ENCODE measurements around the gene POFUT2. TPM values are rescaled to one million over a fixed set of nuclear protein-coding genes. Genes with fewer than 3 reads are reported as not detected.
A peak's percentile ranks its signal among the peaks of the same experiment; 100 is the strongest.

Gene POFUT2
- total and polyA plus RNA-seq, 7 donors = 2.5 to 31.3 (median 18.9) TPM

GRCh38 chr21:45299864-45300785 lies 12.4 kb upstream of the POFUT2 start:
- Histone ChIP-seq H3K4me1 (peaks cover 6 to 47% (median 43%) of the 10 kb centered on the region in 4 donors), H3K27me3 (no peaks in the 10 kb centered on the region), H3K27ac (peak overlapping the region; percentile 30 to 98 (median 86)), H3K4me3 (no peak overlapping the region), H3K9me3 (no peaks in the 10 kb centered on the region), H3K36me3 (no peaks in the 10 kb centered on the region)
- no peak for TF ChIP-seq EP300 (IDR thresholded peaks at IDR 0.05)
- TF ChIP-seq POLR2AphosphoS5 (IDR thresholded peaks at IDR 0.05) = peak in 1 of 4 donors; percentile 9
- DNase-seq = peak; percentile 67
- intact Hi-C loops (cut with DNase I) = loop anchor here (10.0 kb wide), 2 partner anchors 245 to 335 kb away; partner anchors contain the start of gene SLC19A1
- 79 to 84% methylated on average over 34 of the region's 34 CpGs for WGBS, 2 donors

- H3K9me3 ChIP-seq = no peaks in the 10 kb centered on the region
- peak; percentile 63 for DNase-seq
- peaks cover 6 to 53% (median 50%) of the 10 kb centered on the region in 4 donors for H3K4me1 ChIP-seq
- 82 to 87% methylated on average over 22 of the region's 22 CpGs for WGBS, 2 donors
- no peak overlapping the region for H3K4me3 ChIP-seq
- no peaks in the 10 kb centered on the region for H3K36me3 ChIP-seq
- H3K27ac ChIP-seq = peak overlapping the region; percentile 18 to 98 (median 64)
- intact Hi-C loops (cut with DNase I) = loop anchor here (10.0 kb wide), 2 partner anchors 246 to 334 kb away; partner anchors contain the start of gene SLC19A1
- TF ChIP-seq EP300 (IDR thresholded peaks at IDR 0.05) (no peak), POLR2AphosphoS5 (IDR thresholded peaks at IDR 0.05) (peak in 2 of 4 donors; percentile 28 to 41)
- no peaks in the 10 kb centered on the region for H3K27me3 ChIP-seq
Observed at GRCh38 chr21:45299026-45299863, 11.6 kb upstream of the POFUT2 start.

DNA sequence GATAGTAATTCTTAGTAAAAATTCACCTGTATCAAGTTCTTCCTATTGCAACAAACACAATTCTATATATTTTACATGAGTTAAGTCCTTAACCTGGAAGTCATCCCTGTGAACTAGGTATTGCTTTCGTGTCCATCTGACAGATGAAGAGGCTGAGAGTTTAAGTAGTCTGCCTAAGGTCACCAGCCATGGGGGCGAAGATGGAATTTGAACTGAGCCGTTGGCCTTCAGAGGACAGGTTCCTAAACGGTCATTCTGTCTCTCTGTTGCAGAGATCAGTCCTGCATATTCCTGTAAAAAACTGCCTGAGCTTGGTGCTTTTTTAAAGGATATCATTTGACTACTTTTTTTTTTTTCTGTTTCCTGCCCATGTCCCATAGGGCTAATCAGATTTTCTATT lies 10.2 kb upstream of the POFUT2 start:
- peak overlapping the region in 2 of 4 donors; percentile 98 for H3K27ac ChIP-seq
- TF ChIP-seq, protein P1, sequence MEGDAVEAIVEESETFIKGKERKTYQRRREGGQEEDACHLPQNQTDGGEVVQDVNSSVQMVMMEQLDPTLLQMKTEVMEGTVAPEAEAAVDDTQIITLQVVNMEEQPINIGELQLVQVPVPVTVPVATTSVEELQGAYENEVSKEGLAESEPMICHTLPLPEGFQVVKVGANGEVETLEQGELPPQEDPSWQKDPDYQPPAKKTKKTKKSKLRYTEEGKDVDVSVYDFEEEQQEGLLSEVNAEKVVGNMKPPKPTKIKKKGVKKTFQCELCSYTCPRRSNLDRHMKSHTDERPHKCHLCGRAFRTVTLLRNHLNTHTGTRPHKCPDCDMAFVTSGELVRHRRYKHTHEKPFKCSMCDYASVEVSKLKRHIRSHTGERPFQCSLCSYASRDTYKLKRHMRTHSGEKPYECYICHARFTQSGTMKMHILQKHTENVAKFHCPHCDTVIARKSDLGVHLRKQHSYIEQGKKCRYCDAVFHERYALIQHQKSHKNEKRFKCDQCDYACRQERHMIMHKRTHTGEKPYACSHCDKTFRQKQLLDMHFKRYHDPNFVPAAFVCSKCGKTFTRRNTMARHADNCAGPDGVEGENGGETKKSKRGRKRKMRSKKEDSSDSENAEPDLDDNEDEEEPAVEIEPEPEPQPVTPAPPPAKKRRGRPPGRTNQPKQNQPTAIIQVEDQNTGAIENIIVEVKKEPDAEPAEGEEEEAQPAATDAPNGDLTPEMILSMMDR (IDR thresholded peaks at IDR 0.05) = no peak
- TF ChIP-seq EP300 (IDR thresholded peaks at IDR 0.05) = no peak
- no peak for TF ChIP-seq POLR2AphosphoS5 (IDR thresholded peaks at IDR 0.05)
- no peak for TF ChIP-seq POLR2A (IDR thresholded peaks at IDR 0.05)
- no peak overlapping the region for H3K4me3 ChIP-seq
- H3K36me3 ChIP-seq = no peaks in the 10 kb centered on the region
- H3K4me1 ChIP-seq = peaks cover 6 to 67% (median 62%) of the 10 kb centered on the region in 4 donors
- WGBS, 2 donors = 89 to 94% methylated on average over 4 of the region's 4 CpGs
- peak; percentile 30 for DNase-seq
- no peaks in the 10 kb centered on the region for H3K27me3 ChIP-seq
- intact Hi-C loops (cut with DNase I) = loop anchor here (1.0 to 10.0 kb wide), 3 partner anchors 51 to 333 kb away; partner anchors contain the start of gene SLC19A1
- no peaks in the 10 kb centered on the region for H3K9me3 ChIP-seq

- H3K4me3 ChIP-seq = no peak overlapping the region
- no peaks in the 10 kb centered on the region for H3K36me3 ChIP-seq
- DNase-seq = peak; percentile 40
- TF ChIP-seq POLR2A (IDR thresholded peaks at IDR 0.05) = no peak
- no peak for TF ChIP-seq EP300 (IDR thresholded peaks at IDR 0.05)
- TF ChIP-seq, protein P1 (IDR thresholded peaks at IDR 0.05) = no peak
- no peak for TF ChIP-seq POLR2AphosphoS5 (IDR thresholded peaks at IDR 0.05)
- intact Hi-C loops (cut with DNase I) = loop anchor here (1.0 to 10.0 kb wide), 3 partner anchors 52 to 333 kb away; partner anchors contain the start of gene SLC19A1
- H3K9me3 ChIP-seq = no peaks in the 10 kb centered on the region
- peaks cover 4 to 67% (median 62%) of the 10 kb centered on the region in 4 donors for H3K4me1 ChIP-seq
- H3K27ac ChIP-seq = peak overlapping the region in 3 of 4 donors; percentile 94 to 98 (median 98)
- 91 to 92% methylated on average over 9 of the region's 9 CpGs for WGBS, 2 donors
- no peaks in the 10 kb centered on the region for H3K27me3 ChIP-seq
Observed at GRCh38 chr21:45297329-45297728, 9.6 kb upstream of the POFUT2 start.

DNA sequence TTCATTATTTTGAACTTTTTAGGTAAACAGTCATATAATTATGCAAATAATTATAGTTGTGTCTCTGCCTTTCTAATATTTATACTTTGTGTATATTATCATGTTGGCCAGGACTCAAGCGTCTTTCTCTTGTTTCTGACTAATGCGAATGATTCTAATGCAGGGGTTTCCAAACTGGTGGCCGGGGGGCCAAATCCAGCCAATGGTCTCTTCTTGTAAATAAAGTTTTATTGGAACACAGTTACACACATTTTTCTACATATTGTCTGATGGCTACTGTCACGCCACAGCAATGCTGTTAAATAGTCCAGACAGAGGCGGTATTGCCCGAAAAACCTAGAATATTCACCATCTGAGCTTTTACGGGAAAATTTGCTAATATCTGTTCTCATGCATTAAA lies 8.9 kb upstream of the POFUT2 start:
- peak overlapping the region; percentile 4 to 98 (median 96) for H3K27ac ChIP-seq
- WGBS, 2 donors = 90 to 93% methylated on average over 7 of the region's 7 CpGs

More for the DNA sequence above, 8.9 kb upstream of the POFUT2 start:
- no peaks in the 10 kb centered on the region for H3K27me3 ChIP-seq
- H3K4me1 ChIP-seq = peaks cover 0 to 67% (median 60%) of the 10 kb centered on the region in 4 donors
- peak; percentile 40 for DNase-seq
- H3K9me3 ChIP-seq = no peaks in the 10 kb centered on the region
- TF ChIP-seq POLR2A (IDR thresholded peaks at IDR 0.05) (no peak), POLR2AphosphoS5 (IDR thresholded peaks at IDR 0.05) (no peak), EP300 (IDR thresholded peaks at IDR 0.05) (no peak)
- TF ChIP-seq, protein P1 (IDR thresholded peaks at IDR 0.05) = no peak
- no peaks in the 10 kb centered on the region for H3K36me3 ChIP-seq
- intact Hi-C loops (cut with DNase I) = loop anchor here (1.0 to 10.0 kb wide), 3 partner anchors 53 to 332 kb away; partner anchors contain the start of gene SLC19A1
- H3K4me3 ChIP-seq = no peak overlapping the region

Data from sigmoid colon (tissue), 7 donors.